ENCODE data around the gene SERBP1.
A peak's percentile ranks its signal among the peaks of the same experiment; 100 is the strongest.

The SERBP1 gene

GRCh38 chr1:67434491-67434890 is 4.3 kb upstream of the SERBP1 start:
- TF ChIP-seq, protein P1, sequence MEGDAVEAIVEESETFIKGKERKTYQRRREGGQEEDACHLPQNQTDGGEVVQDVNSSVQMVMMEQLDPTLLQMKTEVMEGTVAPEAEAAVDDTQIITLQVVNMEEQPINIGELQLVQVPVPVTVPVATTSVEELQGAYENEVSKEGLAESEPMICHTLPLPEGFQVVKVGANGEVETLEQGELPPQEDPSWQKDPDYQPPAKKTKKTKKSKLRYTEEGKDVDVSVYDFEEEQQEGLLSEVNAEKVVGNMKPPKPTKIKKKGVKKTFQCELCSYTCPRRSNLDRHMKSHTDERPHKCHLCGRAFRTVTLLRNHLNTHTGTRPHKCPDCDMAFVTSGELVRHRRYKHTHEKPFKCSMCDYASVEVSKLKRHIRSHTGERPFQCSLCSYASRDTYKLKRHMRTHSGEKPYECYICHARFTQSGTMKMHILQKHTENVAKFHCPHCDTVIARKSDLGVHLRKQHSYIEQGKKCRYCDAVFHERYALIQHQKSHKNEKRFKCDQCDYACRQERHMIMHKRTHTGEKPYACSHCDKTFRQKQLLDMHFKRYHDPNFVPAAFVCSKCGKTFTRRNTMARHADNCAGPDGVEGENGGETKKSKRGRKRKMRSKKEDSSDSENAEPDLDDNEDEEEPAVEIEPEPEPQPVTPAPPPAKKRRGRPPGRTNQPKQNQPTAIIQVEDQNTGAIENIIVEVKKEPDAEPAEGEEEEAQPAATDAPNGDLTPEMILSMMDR (conservative IDR thresholded peaks at IDR 0.05; ENCODE audit: control insufficient read depth, insufficient read depth, low read depth, low read length), result no peak
- no peak for DNase-seq (ENCODE audit: low read depth)
- H3K4me3 ChIP-seq (ENCODE audit: control insufficient read depth, low read depth, low read length), result no peak overlapping the region

DNA sequence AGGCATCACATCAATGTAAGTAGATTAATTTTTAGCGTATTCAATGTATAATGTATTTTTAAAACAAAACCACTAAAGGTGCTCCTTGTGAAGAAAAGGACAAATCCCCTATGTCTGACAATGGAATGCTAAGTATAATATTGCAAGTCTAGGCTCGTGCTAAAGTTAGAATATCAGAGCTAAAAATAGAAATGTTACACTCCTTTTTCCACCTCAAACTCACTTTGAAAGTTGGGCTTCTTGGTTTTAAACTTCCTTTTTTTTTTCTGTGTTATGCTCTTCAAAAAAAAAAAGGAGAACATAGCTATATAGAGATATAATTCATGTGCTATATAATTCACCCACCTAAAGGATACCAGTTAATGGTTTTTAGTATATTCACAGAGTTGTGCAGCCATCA is 3.6 kb upstream of the SERBP1 start:
- DNase-seq (ENCODE audit: low read depth), result no peak
- H3K4me3 ChIP-seq (ENCODE audit: control insufficient read depth, low read depth, low read length), result no peak overlapping the region
- TF ChIP-seq, protein P1 (conservative IDR thresholded peaks at IDR 0.05; ENCODE audit: control insufficient read depth, insufficient read depth, low read depth, low read length), result no peak

- H3K4me3 ChIP-seq (ENCODE audit: control insufficient read depth, low read depth, low read length), result no peak overlapping the region
- DNase-seq (ENCODE audit: low read depth), result no peak
- TF ChIP-seq, protein P1 (conservative IDR thresholded peaks at IDR 0.05; ENCODE audit: control insufficient read depth, insufficient read depth, low read depth, low read length), result no peak
These were observed 2.5 kb upstream of the SERBP1 start for GRCh38 chr1:67432745-67433144.

DNA sequence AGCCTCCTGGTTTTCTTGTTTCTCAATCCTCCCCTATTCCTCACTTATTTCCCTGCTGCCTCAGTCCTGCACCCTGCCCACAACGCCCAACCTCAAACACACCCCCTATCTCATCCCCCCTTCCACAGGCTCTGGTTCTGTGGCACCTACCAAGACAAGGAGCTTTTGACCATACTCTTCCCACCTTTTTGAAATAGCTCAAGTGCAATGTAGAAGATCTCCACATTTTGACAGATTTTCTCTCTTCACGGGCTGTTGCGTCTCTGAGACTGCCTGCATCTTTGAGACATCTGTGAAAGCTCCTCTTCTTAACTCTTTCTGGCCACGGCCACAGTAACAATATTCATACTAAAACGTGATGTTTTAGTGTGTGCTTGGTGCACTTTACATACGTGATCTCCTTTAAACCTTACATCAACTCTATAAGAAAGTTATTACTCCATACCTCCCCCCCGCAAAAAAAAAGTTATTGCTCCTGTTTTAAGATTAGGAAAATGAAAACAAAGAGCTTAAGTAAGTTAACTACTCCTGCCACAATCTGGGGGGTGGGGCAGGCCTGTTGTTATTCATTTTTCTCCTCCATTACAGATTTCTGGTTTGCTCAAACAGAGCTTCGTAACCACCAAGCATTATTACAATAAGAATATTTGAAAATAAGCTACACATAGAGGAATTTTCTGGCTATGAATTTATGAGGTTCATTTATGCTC is 1.8 kb upstream of the SERBP1 start:
- H3K4me3 ChIP-seq (ENCODE audit: control insufficient read depth, low read depth, low read length), result peak overlapping the region; percentile 80
- TF ChIP-seq, protein P1 (conservative IDR thresholded peaks at IDR 0.05; ENCODE audit: control insufficient read depth, insufficient read depth, low read depth, low read length), result no peak
- DNase-seq (ENCODE audit: low read depth), result peak; percentile 13

DNA sequence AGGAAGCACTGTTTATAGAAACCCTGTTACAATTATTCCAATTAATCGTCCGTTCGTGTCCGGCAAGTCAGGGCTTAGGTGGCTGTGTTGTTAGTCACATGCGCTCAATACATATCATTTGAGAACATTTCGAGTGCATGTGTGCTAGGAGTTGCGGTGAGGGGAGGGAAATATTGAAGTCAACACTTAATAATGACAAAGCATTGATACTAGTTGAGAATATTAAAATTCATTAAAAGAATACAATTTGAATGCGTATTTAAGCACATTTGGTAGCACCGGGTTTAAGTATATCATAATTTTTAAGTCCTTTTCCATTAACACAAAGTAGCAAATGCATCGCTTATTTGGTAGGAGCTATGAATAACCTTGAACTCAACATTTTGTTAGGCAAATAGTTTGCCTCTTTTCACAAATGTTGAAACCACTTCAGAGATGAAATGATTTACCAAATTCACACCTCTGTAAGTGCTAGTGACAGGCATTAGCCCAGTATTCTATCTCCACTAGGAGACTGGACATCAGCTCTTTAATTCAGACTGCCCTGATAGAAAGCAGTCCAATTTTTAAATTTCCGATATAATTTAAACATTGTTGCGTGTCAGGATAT is 1.1 kb upstream of the SERBP1 start:
- TF ChIP-seq, protein P1 (conservative IDR thresholded peaks at IDR 0.05; ENCODE audit: control insufficient read depth, insufficient read depth, low read depth, low read length), result no peak
- peak overlapping the region; percentile 80 for H3K4me3 ChIP-seq (ENCODE audit: control insufficient read depth, low read depth, low read length)
- DNase-seq (ENCODE audit: low read depth), result no peak

DNA sequence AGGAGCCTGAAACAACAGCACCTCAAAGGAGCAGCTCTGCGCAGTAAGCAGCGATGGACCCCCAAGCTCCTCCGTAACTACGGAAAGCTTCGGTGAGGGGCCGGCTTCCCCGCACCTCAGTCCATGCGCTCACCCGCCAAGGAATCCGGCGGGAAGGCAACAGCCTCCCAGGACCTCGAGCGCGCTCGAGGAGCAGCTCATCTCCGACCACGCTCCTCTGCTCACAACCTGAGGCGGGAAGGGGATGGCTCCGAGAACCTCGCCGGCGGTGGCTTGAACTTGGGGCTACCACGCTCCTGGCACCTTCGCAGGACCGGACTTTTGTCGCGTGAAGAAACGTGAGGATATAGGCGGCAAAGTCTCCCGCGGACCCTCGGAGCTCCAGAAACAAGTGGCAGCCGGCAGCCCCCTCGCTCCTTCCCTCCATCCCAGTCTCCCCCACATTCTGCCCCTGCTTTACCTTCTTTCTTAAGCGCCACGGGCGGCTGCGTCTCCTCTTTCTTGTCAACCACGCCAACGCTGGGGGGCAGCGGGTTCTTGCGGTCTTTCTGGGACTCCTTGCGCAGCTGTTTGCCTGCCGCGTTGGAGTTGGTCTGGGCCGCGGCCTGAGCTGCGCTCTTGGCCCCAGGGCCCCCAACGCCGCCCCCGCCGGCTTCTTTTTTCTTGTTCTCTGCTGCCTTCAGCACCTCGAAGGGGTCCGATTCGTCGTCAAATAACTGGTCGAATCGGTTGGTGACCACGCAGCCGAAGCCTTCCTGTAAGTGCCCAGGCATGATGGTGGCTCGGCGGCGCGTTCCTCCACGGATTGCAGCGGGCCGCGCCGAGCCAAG is 459 bp downstream of the SERBP1 start:
- TF ChIP-seq, protein P1 (conservative IDR thresholded peaks at IDR 0.05; ENCODE audit: control insufficient read depth, insufficient read depth, low read depth, low read length), result no peak
- peak; percentile 14 for DNase-seq (ENCODE audit: low read depth)
- H3K4me3 ChIP-seq (ENCODE audit: control insufficient read depth, low read depth, low read length), result peak overlapping the region; percentile 80

Data from fibroblast of mammary gland (primary cell).